Epithelial cell of esophagus (primary cell): ENCODE measurements around the gene MGLL.
A peak's percentile ranks its signal among the peaks of the same experiment; 100 is the strongest.

Source experiments
- DNase-seq: peaks from one replicate; pipeline ENCODE4 v3.0.0; 2010; ENCODE audit warnings: low read depth
- H3K4me3 ChIP-seq: 2 replicates; pipeline ENCODE4 v1.5.1; 2011; ENCODE audit warnings: mild to moderate bottlenecking, low read length, control low read depth
- TF ChIP-seq, protein P1 (sequence below): IDR thresholded peaks from 2 replicates; pipeline ENCODE4 v1.5.1; 2011; ENCODE audit warnings: low read depth, mild to moderate bottlenecking, low read length, control low read depth, inconsistent platforms; ENCODE audit not compliant: insufficient read depth; ENCODE audit errors: missing control alignments

MGLL gene

DNA sequence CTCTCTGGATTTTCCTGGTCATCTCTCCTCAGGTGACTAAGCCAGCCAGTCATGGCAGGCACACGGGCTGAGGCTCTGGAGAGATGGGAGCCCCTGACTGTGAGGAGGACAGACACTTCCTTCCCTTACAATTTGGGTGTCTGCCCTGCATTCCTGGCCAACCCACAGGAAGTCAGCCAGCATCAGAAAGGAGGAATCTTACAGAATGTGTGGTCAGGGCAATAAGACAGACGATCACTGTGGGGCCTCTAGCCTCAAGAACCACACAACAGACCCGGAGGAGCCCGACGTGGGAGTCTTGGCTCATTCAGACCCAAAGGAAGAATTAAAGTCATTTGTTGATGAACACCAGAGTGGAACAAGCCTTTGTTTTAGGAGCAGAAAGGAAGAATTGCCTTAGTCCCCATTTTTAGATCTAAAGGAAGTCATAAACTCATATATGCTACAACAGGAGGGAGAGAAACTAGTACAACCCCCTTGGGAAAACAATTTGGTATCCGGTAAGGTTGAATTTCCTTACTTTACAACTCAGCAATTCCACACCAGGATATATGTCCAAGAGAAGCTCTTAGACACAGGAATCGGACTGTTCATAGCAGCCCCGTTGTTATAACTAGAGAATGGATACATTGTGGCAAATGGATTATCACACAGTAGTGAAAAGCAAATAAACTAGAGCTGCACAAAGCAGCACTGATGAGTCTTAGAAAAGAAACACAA lies 87.4 kb downstream of the MGLL start:
- peak; percentile 67 for DNase-seq
- H3K4me3 ChIP-seq = no peak overlapping the region
- TF ChIP-seq, protein P1, sequence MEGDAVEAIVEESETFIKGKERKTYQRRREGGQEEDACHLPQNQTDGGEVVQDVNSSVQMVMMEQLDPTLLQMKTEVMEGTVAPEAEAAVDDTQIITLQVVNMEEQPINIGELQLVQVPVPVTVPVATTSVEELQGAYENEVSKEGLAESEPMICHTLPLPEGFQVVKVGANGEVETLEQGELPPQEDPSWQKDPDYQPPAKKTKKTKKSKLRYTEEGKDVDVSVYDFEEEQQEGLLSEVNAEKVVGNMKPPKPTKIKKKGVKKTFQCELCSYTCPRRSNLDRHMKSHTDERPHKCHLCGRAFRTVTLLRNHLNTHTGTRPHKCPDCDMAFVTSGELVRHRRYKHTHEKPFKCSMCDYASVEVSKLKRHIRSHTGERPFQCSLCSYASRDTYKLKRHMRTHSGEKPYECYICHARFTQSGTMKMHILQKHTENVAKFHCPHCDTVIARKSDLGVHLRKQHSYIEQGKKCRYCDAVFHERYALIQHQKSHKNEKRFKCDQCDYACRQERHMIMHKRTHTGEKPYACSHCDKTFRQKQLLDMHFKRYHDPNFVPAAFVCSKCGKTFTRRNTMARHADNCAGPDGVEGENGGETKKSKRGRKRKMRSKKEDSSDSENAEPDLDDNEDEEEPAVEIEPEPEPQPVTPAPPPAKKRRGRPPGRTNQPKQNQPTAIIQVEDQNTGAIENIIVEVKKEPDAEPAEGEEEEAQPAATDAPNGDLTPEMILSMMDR = no peak

DNA sequence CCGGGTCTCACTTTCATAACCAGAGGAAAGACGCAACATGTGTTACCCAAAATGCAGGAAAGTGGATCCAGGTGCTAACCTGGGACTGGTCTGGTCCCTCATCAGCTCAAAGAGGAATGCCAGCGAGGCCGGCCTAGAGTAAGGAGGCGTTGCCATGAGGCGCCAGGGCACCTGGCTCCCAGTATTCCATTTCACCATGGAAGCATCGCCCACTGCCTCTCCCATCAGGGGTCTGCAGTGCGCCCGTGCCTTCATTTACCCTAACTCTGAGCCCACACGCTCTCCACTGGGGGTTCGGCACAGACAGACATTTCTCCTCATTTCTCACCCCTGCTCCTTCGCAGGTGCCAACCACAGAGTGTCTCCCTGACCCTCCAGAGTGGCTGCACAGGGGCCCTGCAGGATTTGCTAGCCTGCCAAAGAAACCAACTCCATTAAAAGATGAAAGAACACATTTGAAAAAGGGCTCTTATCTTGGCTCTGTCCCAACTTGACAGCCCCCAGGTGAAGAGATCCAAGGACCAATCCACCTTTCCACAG lies 88.1 kb downstream of the MGLL start:
- no peak overlapping the region for H3K4me3 ChIP-seq
- no peak for DNase-seq
- TF ChIP-seq, protein P1 = no peak

DNA sequence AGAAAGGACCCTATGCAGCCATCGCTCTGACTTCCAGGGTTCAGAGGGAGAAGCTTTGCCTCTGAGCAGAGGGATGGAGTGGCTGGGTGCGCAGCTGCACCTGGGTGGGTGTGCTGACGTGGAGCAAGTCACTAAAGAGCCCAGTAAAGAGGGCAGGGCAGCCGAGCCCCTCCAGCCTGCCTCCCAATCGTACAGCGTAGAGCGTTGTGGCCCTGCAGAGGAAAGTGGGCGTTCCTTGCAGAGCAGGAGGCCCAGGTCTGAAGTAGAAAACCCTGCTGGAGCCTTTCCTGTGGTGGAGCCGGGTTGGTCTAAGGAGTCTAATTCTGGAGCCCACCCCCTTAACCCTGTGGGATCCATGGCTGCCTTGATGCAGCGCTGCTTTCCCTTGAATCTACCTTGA lies 88.5 kb downstream of the MGLL start:
- TF ChIP-seq, protein P1 = no peak
- H3K4me3 ChIP-seq = no peak overlapping the region
- DNase-seq = no peak

DNA sequence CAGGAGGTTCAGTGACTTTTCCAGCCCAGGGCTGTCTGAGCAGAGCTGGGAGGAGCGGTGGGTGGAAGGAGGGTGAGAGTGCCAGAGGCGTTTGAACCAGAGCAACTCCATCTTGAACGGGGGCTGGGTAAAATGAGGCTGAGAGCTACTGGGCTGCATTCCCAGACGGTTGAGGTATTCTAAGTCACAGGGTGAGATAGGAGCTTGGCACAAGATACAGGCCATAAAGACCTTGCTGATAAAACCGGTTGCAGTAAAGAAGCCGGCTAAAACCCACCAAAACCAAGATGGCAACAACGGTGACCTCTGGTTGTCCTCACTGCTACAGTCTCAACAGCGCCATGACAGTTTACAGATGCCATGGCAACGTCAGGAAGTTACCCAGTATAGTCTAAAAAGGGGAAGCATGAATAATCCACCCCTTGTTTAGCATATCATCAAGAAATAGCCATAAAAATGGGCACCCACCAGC lies 89.4 kb downstream of the MGLL start:
- TF ChIP-seq, protein P1 = no peak
- no peak overlapping the region for H3K4me3 ChIP-seq
- DNase-seq = no peak

DNA sequence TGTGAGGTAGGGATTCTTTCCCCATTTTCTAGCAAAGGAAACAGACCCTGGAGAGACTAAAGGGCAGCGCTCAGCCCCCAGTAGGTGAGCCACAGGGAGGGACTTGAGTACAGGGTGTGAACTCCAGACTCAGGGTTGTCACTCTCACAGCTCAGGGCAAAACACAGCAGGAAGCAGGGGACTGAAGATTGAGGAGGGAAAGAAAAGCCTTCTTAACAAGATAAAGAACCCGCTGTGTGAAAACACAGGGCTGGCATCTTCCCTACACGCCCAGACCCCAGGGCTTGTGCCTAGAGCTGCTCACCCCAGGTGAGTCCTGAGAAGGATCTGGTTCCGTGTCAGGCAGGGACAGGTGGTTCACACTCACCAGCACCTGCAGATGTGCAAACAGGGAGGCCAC lies 90.0 kb downstream of the MGLL start:
- DNase-seq = no peak
- TF ChIP-seq, protein P1 = no peak

DNA sequence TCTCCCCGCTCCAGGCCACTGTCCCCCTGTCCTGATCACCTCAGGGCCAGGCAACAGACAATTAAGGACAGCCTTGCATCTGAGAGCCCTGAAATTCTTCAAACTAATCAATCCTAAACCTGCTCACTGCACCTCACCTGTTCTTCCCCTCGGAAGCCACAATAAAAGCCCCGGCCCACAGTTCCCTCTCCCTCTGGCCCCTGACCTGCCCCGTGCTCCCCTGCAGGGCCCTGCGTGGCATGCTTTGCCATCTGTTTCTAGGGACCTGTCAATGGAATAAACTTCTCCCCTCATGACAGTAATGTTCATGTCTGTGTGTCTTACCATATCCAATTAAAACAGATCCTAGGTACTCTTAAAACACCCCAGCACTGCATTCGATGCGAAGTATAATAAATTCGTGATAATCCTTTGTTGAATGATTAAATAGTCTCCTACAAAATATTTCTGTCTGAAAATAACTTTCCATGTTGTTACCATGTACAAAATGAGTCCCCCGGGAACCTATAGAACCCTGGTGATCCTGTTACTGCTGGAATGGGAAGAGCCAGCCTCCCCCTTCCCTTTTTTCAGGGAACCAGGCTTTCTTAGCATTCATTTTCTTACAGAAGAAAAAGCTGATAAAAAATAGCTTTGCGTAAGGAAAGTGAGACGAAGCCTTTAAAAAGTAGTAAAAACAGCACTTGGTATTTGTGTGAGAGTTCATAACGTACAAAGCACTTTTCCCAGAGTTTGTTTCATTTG lies 90.6 kb downstream of the MGLL start:
- TF ChIP-seq, protein P1 = no peak
- DNase-seq = no peak
- H3K4me3 ChIP-seq = no peak overlapping the region

More for the DNA sequence above, 90.0 kb downstream of the MGLL start:
- no peak overlapping the region for H3K4me3 ChIP-seq
